GM10266 (cell line): ENCODE measurements around the gene OR10A3.

Experiments
- DNase-seq: peaks from one replicate; pipeline ENCODE4 v3.0.0; 2012; ENCODE audit errors: extremely low spot score
- CTCF ChIP-seq: IDR thresholded peaks from 2 replicates; pipeline ENCODE4 v1.5.1; 2012; ENCODE audit warnings: mild to moderate bottlenecking, low read depth; ENCODE audit not compliant: control insufficient read depth, insufficient read depth; ENCODE audit errors: missing control alignments

The OR10A3 gene

GRCh38 chr11:7977232-7977917, 35.9 kb upstream of the OR10A3 start:
- DNase-seq = no peak
- no peak for TF ChIP-seq CTCF

GRCh38 chr11:7974668-7975067, 33.2 kb upstream of the OR10A3 start:
- DNase-seq = no peak
- no peak for TF ChIP-seq CTCF

- DNase-seq = no peak
- TF ChIP-seq CTCF = no peak
These were observed 31.5 kb upstream of the OR10A3 start for GRCh38 chr11:7973011-7973410.

GRCh38 chr11:7971846-7972245, 30.3 kb upstream of the OR10A3 start:
- no peak for TF ChIP-seq CTCF
- DNase-seq = no peak

- no peak for TF ChIP-seq CTCF
- no peak for DNase-seq
These were observed 28.5 kb upstream of the OR10A3 start for GRCh38 chr11:7969756-7970646.

- TF ChIP-seq CTCF = no peak
- DNase-seq = no peak
These were observed 27.2 kb upstream of the OR10A3 start for GRCh38 chr11:7968686-7969085.

GRCh38 chr11:7967826-7968225, 26.3 kb upstream of the OR10A3 start:
- no peak for TF ChIP-seq CTCF
- no peak for DNase-seq
